Small intestine (tissue), 7 donors: ENCODE data around the gene TATDN3. TPM values are rescaled to one million over a fixed set of nuclear protein-coding genes. Genes with fewer than 3 reads are reported as not detected.

Experiments
- DNase-seq, 2 donors: peaks; one replicate each; pipeline versions ENCODE4 v3.0.0 to v3.0.0-alpha.2; 2013
- FAIRE-seq: peaks from 2 replicates; lab custom pipeline; 2012; peaks lifted over from hg19 to GRCh38; lab: Jason Lieb, UNC
- H3K27ac ChIP-seq, 3 donors: one replicate each; pipeline ENCODE4 v1.5.1; 2013; ENCODE audit warnings: low read length in 2 of 3, mild to moderate bottlenecking in 2 of 3, control low read depth in 1 of 3, inconsistent platforms in 1 of 3, low read depth in 1 of 3, moderate library complexity in 1 of 3
- H3K27me3 ChIP-seq, 3 donors: one replicate each; pipeline ENCODE4 v1.6.1; 2013; ENCODE audit warnings: low read length in 3 of 3, inconsistent platforms in 1 of 3; ENCODE audit not compliant: control insufficient read depth in 3 of 3, insufficient read depth in 3 of 3
- H3K36me3 ChIP-seq, 3 donors: one replicate each; pipeline ENCODE4 v1.6.1; 2013; ENCODE audit warnings: low read length in 3 of 3, inconsistent platforms in 1 of 3, low read depth in 1 of 3, mild to moderate bottlenecking in 1 of 3, moderate library complexity in 1 of 3; ENCODE audit not compliant: control insufficient read depth in 3 of 3, insufficient read depth in 2 of 3
- H3K4me1 ChIP-seq, 3 donors: one replicate each; pipeline ENCODE4 v1.6.1; 2013; ENCODE audit warnings: low read length in 2 of 3, inconsistent platforms in 1 of 3, low read depth in 1 of 3, mild to moderate bottlenecking in 1 of 3, moderate library complexity in 1 of 3; ENCODE audit not compliant: control insufficient read depth in 3 of 3, insufficient read depth in 2 of 3
- H3K4me3 ChIP-seq, 3 donors: one replicate each; pipeline ENCODE4 v1.5.1; 2013; ENCODE audit warnings: low read length in 3 of 3, control low read depth in 1 of 3, inconsistent platforms in 1 of 3, low read depth in 1 of 3, mild to moderate bottlenecking in 1 of 3, moderate library complexity in 1 of 3
- H3K9me3 ChIP-seq, 2 donors: one replicate each; pipeline ENCODE4 v1.6.1; 2013; ENCODE audit warnings: low read depth in 1 of 2, low read length in 1 of 2; ENCODE audit not compliant: control insufficient read depth in 2 of 2, insufficient read depth in 1 of 2
- WGBS, 3 donors: extraction: QIAGEN DNeasy Blood & Tissue Kit; methylation state at CpG; one replicate each; pipeline ENCODE4 v1.1.7; 2013; 5-methylcytosine and 5-hydroxymethylcytosine counted together
- polyA plus RNA-seq, 4 donors: library from polyadenylated mRNA; stranded (reverse) in 3 of 4; unstranded in 1 of 4; fragments of 200-250 nt in 3 of 4; fragments of 120-200 nt in 1 of 4; gene quantifications; one replicate each; pipeline versions ENCODE4 v1.2.1 to v1.2.3, GENCODE V29; 2013
- donor health status: healthy with polysubstance abuse.
- donor health status: control.
- donor health status: control.
- donor health status: Bipolar disorder and iron deficiency.
- donor health status: healthy.

TATDN3 gene
- polyA plus RNA-seq, 4 donors = 5.6 to 9.9 (median 7.7) TPM

DNA sequence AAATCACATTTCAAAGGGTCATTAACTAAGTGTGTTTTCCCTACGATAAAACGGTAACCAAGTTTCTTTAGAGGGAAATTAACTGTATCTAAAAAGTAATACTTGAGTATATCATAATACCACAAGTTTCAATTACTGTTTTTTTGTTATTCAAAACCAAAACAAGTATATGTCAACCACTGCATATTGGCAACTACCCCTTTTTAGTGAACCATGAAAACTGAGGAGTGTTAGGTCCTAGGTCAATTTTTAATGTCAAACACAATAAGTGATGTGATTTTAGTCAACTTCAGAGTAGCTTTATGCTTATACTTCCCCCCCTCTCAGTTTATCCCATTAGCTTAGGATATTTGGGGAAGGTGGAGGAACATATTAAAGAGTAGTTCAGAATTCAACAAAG, 10.5 kb upstream of the TATDN3 start:
- DNase-seq (no peak), FAIRE-seq (no peak)
- H3K27me3 ChIP-seq = no peaks in the 10 kb centered on the region
- no peaks in the 10 kb centered on the region for H3K9me3 ChIP-seq
- H3K4me1 ChIP-seq = no peaks in the 10 kb centered on the region
- peaks cover 0 to 6% (median 1%) of the 10 kb centered on the region in 3 donors for H3K36me3 ChIP-seq
- 81 to 90% (median 90%) methylated on average over 2 of the region's 2 CpGs for WGBS, 3 donors
- no peak overlapping the region for H3K4me3 ChIP-seq
- H3K27ac ChIP-seq = no peak overlapping the region

- FAIRE-seq (no peak), DNase-seq (peak in 1 of 2 donors; percentile 39)
- WGBS, 3 donors = 89 to 95% (median 94%) methylated on average over 3 of the region's 3 CpGs
- no peaks in the 10 kb centered on the region for H3K4me1 ChIP-seq
- H3K36me3 ChIP-seq = peaks cover 0 to 10% (median 3%) of the 10 kb centered on the region in 3 donors
- no peaks in the 10 kb centered on the region for H3K9me3 ChIP-seq
- no peak overlapping the region for H3K27ac ChIP-seq
- H3K4me3 ChIP-seq = no peak overlapping the region
- H3K27me3 ChIP-seq = no peaks in the 10 kb centered on the region
Observed at GRCh38 chr1:212782422-212783154, 9.1 kb upstream of the TATDN3 start.

- no peak for FAIRE-seq
- no peak for DNase-seq
- WGBS, 3 donors = 55 to 74% (median 58%) methylated on average over 1 of the region's 1 CpG
- Histone ChIP-seq H3K27ac (no peak overlapping the region), H3K4me3 (no peak overlapping the region), H3K27me3 (no peaks in the 10 kb centered on the region), H3K4me1 (no peaks in the 10 kb centered on the region), H3K36me3 (peaks cover 0 to 10% (median 1%) of the 10 kb centered on the region in 3 donors), H3K9me3 (no peaks in the 10 kb centered on the region)
Observed at GRCh38 chr1:212783976-212784375, 7.7 kb upstream of the TATDN3 start.

DNA sequence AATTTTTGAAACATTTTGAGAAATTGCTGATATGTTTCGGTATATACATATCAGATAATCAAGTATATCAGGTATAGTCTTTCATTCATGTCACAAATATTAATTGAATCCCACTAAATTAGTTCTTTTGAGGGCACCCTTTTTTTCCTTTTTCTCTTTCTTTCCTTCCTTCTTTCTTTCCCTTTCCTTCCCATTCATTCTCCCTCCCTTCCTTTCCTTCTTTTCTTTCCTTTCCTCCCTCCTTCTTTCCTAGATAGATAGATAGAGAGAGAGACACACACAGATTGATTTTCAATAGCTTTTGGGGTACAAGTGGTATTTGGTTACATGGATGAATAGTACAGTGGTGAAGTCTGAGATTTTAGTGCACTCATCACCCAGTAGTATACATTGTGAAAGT, 5.8 kb upstream of the TATDN3 start:
- WGBS, 3 donors = 97 to 100% (median 100%) methylated on average over 1 of the region's 1 CpG

DNA sequence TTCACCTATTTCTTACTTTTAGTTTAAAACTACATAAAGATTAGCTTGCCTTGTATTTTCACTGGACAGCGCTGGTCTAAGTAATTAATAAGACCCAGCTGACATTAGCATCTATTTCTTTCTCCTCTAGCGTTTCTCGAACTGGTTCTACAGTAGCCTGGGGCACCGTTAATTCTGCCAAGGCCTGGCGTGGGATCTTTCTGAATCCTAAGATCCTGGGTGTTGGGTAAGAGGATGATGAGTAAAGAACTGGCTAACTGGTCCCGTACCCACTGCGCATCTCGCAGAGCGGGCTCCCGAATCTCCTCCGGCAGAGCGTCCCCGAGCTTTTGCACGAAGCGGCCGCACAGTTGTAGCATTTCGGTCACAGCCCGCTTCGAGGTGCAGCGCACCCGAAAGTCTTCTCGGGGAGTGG, 426 bp upstream of the TATDN3 start:
- Histone ChIP-seq H3K27me3 (no peaks in the 10 kb centered on the region), H3K4me1 (peaks cover 0 to 14% (median 4%) of the 10 kb centered on the region in 3 donors), H3K36me3 (peaks cover 0 to 12% (median 1%) of the 10 kb centered on the region in 3 donors), H3K4me3 (peak overlapping the region; percentile 81 to 94 (median 83)), H3K27ac (peak overlapping the region; percentile 43 to 100 (median 87)), H3K9me3 (no peaks in the 10 kb centered on the region)
- FAIRE-seq (no peak), DNase-seq (no peak)
- WGBS, 3 donors = 0 to 1% (median 0%) methylated on average over 22 of the region's 22 CpGs

More for the DNA sequence above, 5.8 kb upstream of the TATDN3 start:
- Histone ChIP-seq H3K4me3 (no peak overlapping the region), H3K36me3 (peaks cover 0 to 13% (median 1%) of the 10 kb centered on the region in 3 donors), H3K27me3 (no peaks in the 10 kb centered on the region), H3K27ac (no peak overlapping the region), H3K4me1 (no peaks in the 10 kb centered on the region), H3K9me3 (no peaks in the 10 kb centered on the region)
- no peak for DNase-seq
- FAIRE-seq = no peak

DNA sequence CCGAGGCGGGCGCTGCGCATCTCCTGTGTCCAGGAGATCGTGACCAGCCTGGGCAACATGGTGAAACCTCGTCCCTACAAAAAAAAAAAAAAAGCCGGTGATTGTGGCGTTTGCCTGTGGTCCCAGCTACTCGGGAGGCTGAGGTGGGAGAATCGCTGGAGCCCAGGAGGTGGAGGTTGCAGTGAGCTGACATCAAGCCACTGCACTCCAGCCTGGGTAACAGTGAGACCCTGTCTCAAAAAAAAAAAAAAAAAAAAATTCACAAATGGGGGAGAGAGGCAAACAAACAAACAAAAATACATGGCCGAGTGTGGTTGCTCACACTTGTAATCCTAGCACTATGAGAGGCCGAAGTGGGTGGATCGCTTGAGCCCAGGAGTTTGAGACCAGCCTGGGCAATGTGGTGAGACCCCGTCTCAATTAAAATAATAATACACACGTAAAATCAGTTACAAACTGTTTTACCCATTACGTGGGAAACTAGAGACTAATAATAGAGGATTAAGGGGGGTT, 758 bp downstream of the TATDN3 start:
- WGBS, 3 donors = 21 to 22% (median 21%) methylated on average over 15 to 16 of the region's 16 CpGs
- no peaks in the 10 kb centered on the region for H3K9me3 ChIP-seq
- peaks cover 0 to 5% (median 0%) of the 10 kb centered on the region in 3 donors for H3K36me3 ChIP-seq
- H3K4me1 ChIP-seq = peaks cover 0 to 14% (median 4%) of the 10 kb centered on the region in 3 donors
- peak overlapping the region; percentile 81 to 94 (median 83) for H3K4me3 ChIP-seq
- peak overlapping the region; percentile 87 to 100 (median 93) for H3K27ac ChIP-seq
- H3K27me3 ChIP-seq = no peaks in the 10 kb centered on the region
- DNase-seq = no peak
- FAIRE-seq = no peak

GRCh38 chr1:212794561-212795014, 2.9 kb downstream of the TATDN3 start:
- H3K4me3 ChIP-seq = no peak overlapping the region
- 63 to 82% (median 77%) methylated on average over 1 of the region's 1 CpG for WGBS, 3 donors
- FAIRE-seq (no peak), DNase-seq (no peak)
- no peaks in the 10 kb centered on the region for H3K9me3 ChIP-seq
- peaks cover 0 to 18% (median 4%) of the 10 kb centered on the region in 3 donors for H3K4me1 ChIP-seq
- peaks cover 0 to 3% (median 3%) of the 10 kb centered on the region in 3 donors for H3K36me3 ChIP-seq
- H3K27ac ChIP-seq = peak overlapping the region in 2 of 3 donors; percentile 41 to 43
- H3K27me3 ChIP-seq = no peaks in the 10 kb centered on the region

GRCh38 chr1:212797681-212798080, 6.0 kb downstream of the TATDN3 start:
- no peak overlapping the region for H3K27ac ChIP-seq
- no peak for FAIRE-seq
- DNase-seq = no peak
- H3K36me3 ChIP-seq = peaks cover 0 to 3% (median 3%) of the 10 kb centered on the region in 3 donors
- no peaks in the 10 kb centered on the region for H3K9me3 ChIP-seq
- no peaks in the 10 kb centered on the region for H3K27me3 ChIP-seq
- WGBS, 3 donors = 96 to 98% (median 97%) methylated on average over 3 of the region's 3 CpGs
- H3K4me3 ChIP-seq = no peak overlapping the region
- H3K4me1 ChIP-seq = peaks cover 0 to 15% (median 4%) of the 10 kb centered on the region in 3 donors
